Measurements from ENCODE around the gene SLC39A11. TPM values are rescaled to one million over a fixed set of nuclear protein-coding genes. Genes with fewer than 3 reads are reported as not detected.

The SLC39A11 gene
- total RNA-seq, 1 experiment from 2014 or later: 57.1 TPM

- H3K9me2 ChIP-seq (ENCODE audit: insufficient read depth): no peaks in the 10 kb centered on the region
- H3F3A ChIP-seq (ENCODE audit: insufficient read depth, low read depth): no peaks in the 10 kb centered on the region
- H3K4me2 ChIP-seq: no peak overlapping the region
- no peak overlapping the region for H2AFZ ChIP-seq
- H3K36me3 ChIP-seq (ENCODE audit: low read depth): no peaks in the 10 kb centered on the region
- POLR2A ChIA-PET (ENCODE audit: unreplicated experiment): no interaction called here
- H3K9me3 ChIP-seq (ENCODE audit: insufficient read depth, low read depth): no peaks in the 10 kb centered on the region
- no peak for TF ChIP-seq CTCF (conservative IDR thresholded peaks at IDR 0.05)
- H3K27me3 ChIP-seq (ENCODE audit: insufficient read depth, low read depth): no peaks in the 10 kb centered on the region
- no peak overlapping the region for H3K27ac ChIP-seq
- H3K79me2 ChIP-seq (ENCODE audit: low read depth): no peaks in the 10 kb centered on the region
- no peak overlapping the region for H3K4me3 ChIP-seq
- BruUV-seq (replicated peaks): no TSS peak
- CTCF ChIA-PET: no interaction called here
- no peaks in the 10 kb centered on the region for H4K20me1 ChIP-seq (ENCODE audit: insufficient read depth)
- DNase-seq: no peak
- no peaks in the 10 kb centered on the region for H3K4me1 ChIP-seq (replicated peaks; ENCODE audit: insufficient read depth)
- intact Hi-C loops (cut with micrococcal nuclease; ENCODE audit: unreplicated experiment): no loop called here
Observed at GRCh38 chr17:73023759-73024158, 68.7 kb downstream of the SLC39A11 start.

- ChIA-PET POLR2A (ENCODE audit: unreplicated experiment) (interaction anchor here (0.6 kb wide), 1 partner anchor 39 kb away, joined by 5 read pairs; no protein-coding TSS in a partner anchor), CTCF (no interaction called here)
- H3K27ac ChIP-seq: no peak overlapping the region
- H3K36me3 ChIP-seq (ENCODE audit: low read depth): no peaks in the 10 kb centered on the region
- H3K9me2 ChIP-seq (ENCODE audit: insufficient read depth): no peaks in the 10 kb centered on the region
- no TSS peak for BruUV-seq (replicated peaks)
- no peaks in the 10 kb centered on the region for H4K20me1 ChIP-seq (ENCODE audit: insufficient read depth)
- DNase-seq: no peak
- TF ChIP-seq CTCF (conservative IDR thresholded peaks at IDR 0.05): no peak
- no peaks in the 10 kb centered on the region for H3K27me3 ChIP-seq (ENCODE audit: insufficient read depth, low read depth)
- H2AFZ ChIP-seq: no peak overlapping the region
- no peak overlapping the region for H3K4me2 ChIP-seq
- intact Hi-C loops (cut with micrococcal nuclease; ENCODE audit: unreplicated experiment): no loop called here
- no peaks in the 10 kb centered on the region for H3F3A ChIP-seq (ENCODE audit: insufficient read depth, low read depth)
- H3K4me1 ChIP-seq (replicated peaks; ENCODE audit: insufficient read depth): no peaks in the 10 kb centered on the region
- H3K79me2 ChIP-seq (ENCODE audit: low read depth): no peaks in the 10 kb centered on the region
- no peaks in the 10 kb centered on the region for H3K9me3 ChIP-seq (ENCODE audit: insufficient read depth, low read depth)
- no peak overlapping the region for H3K4me3 ChIP-seq
Observed at GRCh38 chr17:73022694-73023093, 69.8 kb downstream of the SLC39A11 start.

GRCh38 chr17:73021771-73022170 lies 70.7 kb downstream of the SLC39A11 start:
- DNase-seq: no peak
- Histone ChIP-seq H3K27ac (no peak overlapping the region), H3F3A (ENCODE audit: insufficient read depth, low read depth) (no peaks in the 10 kb centered on the region), H3K36me3 (ENCODE audit: low read depth) (no peaks in the 10 kb centered on the region), H3K9me2 (ENCODE audit: insufficient read depth) (no peaks in the 10 kb centered on the region), H3K4me2 (no peak overlapping the region), H3K79me2 (ENCODE audit: low read depth) (no peaks in the 10 kb centered on the region), H4K20me1 (ENCODE audit: insufficient read depth) (no peaks in the 10 kb centered on the region), H3K9me3 (ENCODE audit: insufficient read depth, low read depth) (no peaks in the 10 kb centered on the region), H2AFZ (no peak overlapping the region), H3K27me3 (ENCODE audit: insufficient read depth, low read depth) (no peaks in the 10 kb centered on the region), H3K4me3 (no peak overlapping the region), H3K4me1 (replicated peaks; ENCODE audit: insufficient read depth) (no peaks in the 10 kb centered on the region)
- POLR2A ChIA-PET (ENCODE audit: unreplicated experiment): no interaction called here
- BruUV-seq (replicated peaks): no TSS peak
- TF ChIP-seq CTCF (conservative IDR thresholded peaks at IDR 0.05) (no peak), EZH2 (IDR thresholded peaks at IDR 0.05; ENCODE audit: low read depth) (no peak)
- CTCF ChIA-PET: no interaction called here
- intact Hi-C loops (cut with micrococcal nuclease; ENCODE audit: unreplicated experiment): no loop called here

All from PC-9 (cell line).